ENCODE results near the gene DOCK9.

GRCh38 chr13:98913741-98914140 lies 64.1 kb downstream of the DOCK9 start:
- TF ChIP-seq, protein P1, sequence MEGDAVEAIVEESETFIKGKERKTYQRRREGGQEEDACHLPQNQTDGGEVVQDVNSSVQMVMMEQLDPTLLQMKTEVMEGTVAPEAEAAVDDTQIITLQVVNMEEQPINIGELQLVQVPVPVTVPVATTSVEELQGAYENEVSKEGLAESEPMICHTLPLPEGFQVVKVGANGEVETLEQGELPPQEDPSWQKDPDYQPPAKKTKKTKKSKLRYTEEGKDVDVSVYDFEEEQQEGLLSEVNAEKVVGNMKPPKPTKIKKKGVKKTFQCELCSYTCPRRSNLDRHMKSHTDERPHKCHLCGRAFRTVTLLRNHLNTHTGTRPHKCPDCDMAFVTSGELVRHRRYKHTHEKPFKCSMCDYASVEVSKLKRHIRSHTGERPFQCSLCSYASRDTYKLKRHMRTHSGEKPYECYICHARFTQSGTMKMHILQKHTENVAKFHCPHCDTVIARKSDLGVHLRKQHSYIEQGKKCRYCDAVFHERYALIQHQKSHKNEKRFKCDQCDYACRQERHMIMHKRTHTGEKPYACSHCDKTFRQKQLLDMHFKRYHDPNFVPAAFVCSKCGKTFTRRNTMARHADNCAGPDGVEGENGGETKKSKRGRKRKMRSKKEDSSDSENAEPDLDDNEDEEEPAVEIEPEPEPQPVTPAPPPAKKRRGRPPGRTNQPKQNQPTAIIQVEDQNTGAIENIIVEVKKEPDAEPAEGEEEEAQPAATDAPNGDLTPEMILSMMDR (IDR thresholded peaks at IDR 0.05) = no peak
- TF ChIP-seq, protein P2, sequence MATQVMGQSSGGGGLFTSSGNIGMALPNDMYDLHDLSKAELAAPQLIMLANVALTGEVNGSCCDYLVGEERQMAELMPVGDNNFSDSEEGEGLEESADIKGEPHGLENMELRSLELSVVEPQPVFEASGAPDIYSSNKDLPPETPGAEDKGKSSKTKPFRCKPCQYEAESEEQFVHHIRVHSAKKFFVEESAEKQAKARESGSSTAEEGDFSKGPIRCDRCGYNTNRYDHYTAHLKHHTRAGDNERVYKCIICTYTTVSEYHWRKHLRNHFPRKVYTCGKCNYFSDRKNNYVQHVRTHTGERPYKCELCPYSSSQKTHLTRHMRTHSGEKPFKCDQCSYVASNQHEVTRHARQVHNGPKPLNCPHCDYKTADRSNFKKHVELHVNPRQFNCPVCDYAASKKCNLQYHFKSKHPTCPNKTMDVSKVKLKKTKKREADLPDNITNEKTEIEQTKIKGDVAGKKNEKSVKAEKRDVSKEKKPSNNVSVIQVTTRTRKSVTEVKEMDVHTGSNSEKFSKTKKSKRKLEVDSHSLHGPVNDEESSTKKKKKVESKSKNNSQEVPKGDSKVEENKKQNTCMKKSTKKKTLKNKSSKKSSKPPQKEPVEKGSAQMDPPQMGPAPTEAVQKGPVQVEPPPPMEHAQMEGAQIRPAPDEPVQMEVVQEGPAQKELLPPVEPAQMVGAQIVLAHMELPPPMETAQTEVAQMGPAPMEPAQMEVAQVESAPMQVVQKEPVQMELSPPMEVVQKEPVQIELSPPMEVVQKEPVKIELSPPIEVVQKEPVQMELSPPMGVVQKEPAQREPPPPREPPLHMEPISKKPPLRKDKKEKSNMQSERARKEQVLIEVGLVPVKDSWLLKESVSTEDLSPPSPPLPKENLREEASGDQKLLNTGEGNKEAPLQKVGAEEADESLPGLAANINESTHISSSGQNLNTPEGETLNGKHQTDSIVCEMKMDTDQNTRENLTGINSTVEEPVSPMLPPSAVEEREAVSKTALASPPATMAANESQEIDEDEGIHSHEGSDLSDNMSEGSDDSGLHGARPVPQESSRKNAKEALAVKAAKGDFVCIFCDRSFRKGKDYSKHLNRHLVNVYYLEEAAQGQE (IDR thresholded peaks at IDR 0.05; ENCODE audit: insufficient read depth in 1 of 2, low read depth in 2 of 2, low read length in 1 of 2) = no peak
- no peak for TF ChIP-seq POLR2AphosphoS5 (IDR thresholded peaks at IDR 0.05; ENCODE audit: low read depth, low read length)
- no peak for TF ChIP-seq SIN3A (IDR thresholded peaks at IDR 0.05; ENCODE audit: borderline replicate concordance, insufficient read depth, low read depth, low read length)

Data from Panc1 (cell line).